K562 (cell line): Measurements from ENCODE around the gene AHCYL1. TPM values are rescaled to one million over a fixed set of nuclear protein-coding genes. Genes with fewer than 3 reads are reported as not detected.

ENCODE experiments used
- ARID4B ChIP-seq: sonication (generic); formaldehyde crosslinking; IDR thresholded peaks from 2 replicates; pipeline ENCODE4 v1.8.0; 2022; ENCODE audit warnings: mild to moderate bottlenecking, missing genetic modification reagents
- CEBPG ChIP-seq, 3 experiments: fragments of 200-800 bp in 1 of 3; sonication (Bioruptor generic) in 1 of 3; sonication (generic) in 1 of 3; formaldehyde crosslinking in 1 of 3; IDR thresholded peaks in 2 of 3; conservative IDR thresholded peaks in 1 of 3; 2 replicates each; pipeline versions ENCODE4 v1.6.1 to v1.8.0; 2016 to 2022; ENCODE audit warnings: missing compliant biosample characterization in 2 of 3, missing genetic modification characterization in 2 of 3, mild to moderate bottlenecking in 1 of 3, missing genetic modification reagents in 1 of 3
- MNT ChIP-seq, 2 experiments: fragments of 450-650 bp; conservative IDR thresholded peaks; 2 replicates each; pipeline ENCODE4 v1.6.1; 2017; ENCODE audit warnings: mild to moderate bottlenecking in 2 of 2, moderate library complexity in 2 of 2
- NCOA4 ChIP-seq: fragments of 450-650 bp; IDR thresholded peaks from 2 replicates; pipeline ENCODE4 v1.6.1; 2018; ENCODE audit warnings: mild to moderate bottlenecking; ENCODE audit not compliant: partially characterized antibody
- PCBP2 ChIP-seq: fragments of 200-400 bp; formaldehyde crosslinking; IDR thresholded peaks from 2 replicates; pipeline ENCODE4 v1.6.1; 2018; ENCODE audit warnings: low read length, low read depth, mild to moderate bottlenecking, moderate library complexity; ENCODE audit not compliant: poor library complexity, severe bottlenecking
- TCF3 ChIP-seq: sonication (generic); formaldehyde crosslinking; IDR thresholded peaks from 2 replicates; pipeline ENCODE4 v1.4.0; 2020; ENCODE audit warnings: mild to moderate bottlenecking, missing genetic modification reagents
- ZNF740 ChIP-seq, 3 experiments: fragments of 200-800 bp in 1 of 3; sonication (Bioruptor generic) in 1 of 3; sonication (generic) in 1 of 3; formaldehyde crosslinking in 1 of 3; IDR thresholded peaks; 2 replicates each; pipeline versions ENCODE4 v1.6.1 to v1.8.0; 2016 to 2022; ENCODE audit warnings: mild to moderate bottlenecking in 2 of 3, missing compliant biosample characterization in 2 of 3, missing genetic modification characterization in 2 of 3, missing genetic modification reagents in 1 of 3
- polyA plus RNA-seq, 8 experiments: library from polyadenylated mRNA; depleted of rRNA in 4 of 8; stranded (reverse) in 5 of 8; unstranded in 3 of 8; fragments of >200 nt; fragmentation: Nextera tagmentation in 2 of 8; fragmentation: Illumina TruSeq in 1 of 8; extraction: Ambion mirVana in 2 of 8; extraction: Trizol in 1 of 8; gene quantifications; 2 replicates each; pipeline versions ENCODE4 v1.2.1 to v1.2.3, GENCODE V29; 2011 to 2014; ENCODE audit warnings: inconsistent platforms in 1 of 8, missing spikeins in 1 of 8
- total RNA-seq, 7 experiments: library from RNA; depleted of rRNA in 6 of 7; stranded (reverse); fragments of >200 nt in 6 of 7; fragmentation: Illumina TruSeq in 2 of 7; extraction: Trizol in 2 of 7; gene quantifications; 2 replicates each; pipeline versions ENCODE4 v1.2.1 to v1.2.3, GENCODE V29; 2011 to 2021; ENCODE audit warnings: low replicate concordance in 1 of 7
- TF ChIP-seq, protein P1 (sequence below): fragments of 250-450 bp; sonication (Bioruptor Pico); IDR thresholded peaks from 2 replicates; pipeline ENCODE4 v1.4.0; 2020
- TF ChIP-seq, protein P2 (sequence below): IDR thresholded peaks from 2 replicates; pipeline ENCODE4 v1.6.1; 2014; ENCODE audit warnings: antibody characterized with exemption
- TF ChIP-seq, protein P3 (sequence below): sonication (generic); formaldehyde crosslinking; IDR thresholded peaks from 2 replicates; pipeline ENCODE4 v1.8.1; 2023; ENCODE audit warnings: mild to moderate bottlenecking, missing genetic modification reagents

Gene AHCYL1
- total and polyA plus RNA-seq, 9 of the 15 experiments (the other 6 are each of a cell fraction or from before 2014, with no cell fraction given): 27.3 to 118 (median 44.5) TPM

DNA sequence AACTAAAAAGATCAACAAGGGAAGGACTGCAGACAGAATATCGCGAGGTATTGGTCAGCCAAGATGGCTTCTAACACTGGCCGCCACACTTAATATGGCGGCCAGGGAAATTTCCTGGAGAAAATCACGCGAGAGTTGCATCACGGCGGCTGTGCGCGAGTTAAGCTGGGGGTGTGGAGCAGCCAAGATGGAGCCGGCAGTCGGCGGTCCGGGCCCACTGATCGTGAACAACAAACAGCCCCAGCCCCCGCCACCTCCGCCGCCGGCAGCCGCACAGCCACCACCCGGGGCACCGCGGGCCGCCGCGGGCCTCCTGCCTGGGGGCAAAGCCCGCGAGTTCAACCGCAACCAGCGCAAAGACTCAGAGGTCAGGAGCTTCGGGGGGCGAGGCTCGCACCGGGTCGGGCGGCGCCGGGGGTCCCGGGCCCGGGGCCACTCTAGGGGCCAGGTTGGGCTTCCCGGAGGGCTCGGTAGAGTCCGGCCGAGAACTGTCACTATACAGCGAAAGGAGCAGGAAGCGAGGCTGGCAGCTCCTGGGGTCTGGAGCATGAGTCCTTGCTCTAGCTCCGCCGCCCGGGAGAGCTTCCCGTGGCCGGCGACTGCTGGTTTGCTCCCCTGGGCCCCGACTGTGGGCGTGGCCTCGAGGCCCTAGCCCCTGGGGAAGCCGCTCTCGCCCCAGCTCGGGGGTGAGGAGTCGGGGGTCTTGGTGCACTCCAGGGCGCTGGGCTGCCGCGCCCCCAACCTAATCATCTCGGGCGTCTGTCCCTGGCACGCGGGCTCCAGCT, 50.1 kb downstream of the AHCYL1 start, which contains the start of gene STRIP1 (continued):
- TF ChIP-seq, protein P1, sequence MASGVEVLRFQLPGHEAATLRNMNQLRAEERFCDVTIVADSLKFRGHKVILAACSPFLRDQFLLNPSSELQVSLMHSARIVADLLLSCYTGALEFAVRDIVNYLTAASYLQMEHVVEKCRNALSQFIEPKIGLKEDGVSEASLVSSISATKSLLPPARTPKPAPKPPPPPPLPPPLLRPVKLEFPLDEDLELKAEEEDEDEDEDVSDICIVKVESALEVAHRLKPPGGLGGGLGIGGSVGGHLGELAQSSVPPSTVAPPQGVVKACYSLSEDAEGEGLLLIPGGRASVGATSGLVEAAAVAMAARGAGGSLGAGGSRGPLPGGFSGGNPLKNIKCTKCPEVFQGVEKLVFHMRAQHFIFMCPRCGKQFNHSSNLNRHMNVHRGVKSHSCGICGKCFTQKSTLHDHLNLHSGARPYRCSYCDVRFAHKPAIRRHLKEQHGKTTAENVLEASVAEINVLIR (CRISPR knock-in tag): peak; percentile 44; the same call in 1 of the 2 replicates
- TF ChIP-seq, protein P2, sequence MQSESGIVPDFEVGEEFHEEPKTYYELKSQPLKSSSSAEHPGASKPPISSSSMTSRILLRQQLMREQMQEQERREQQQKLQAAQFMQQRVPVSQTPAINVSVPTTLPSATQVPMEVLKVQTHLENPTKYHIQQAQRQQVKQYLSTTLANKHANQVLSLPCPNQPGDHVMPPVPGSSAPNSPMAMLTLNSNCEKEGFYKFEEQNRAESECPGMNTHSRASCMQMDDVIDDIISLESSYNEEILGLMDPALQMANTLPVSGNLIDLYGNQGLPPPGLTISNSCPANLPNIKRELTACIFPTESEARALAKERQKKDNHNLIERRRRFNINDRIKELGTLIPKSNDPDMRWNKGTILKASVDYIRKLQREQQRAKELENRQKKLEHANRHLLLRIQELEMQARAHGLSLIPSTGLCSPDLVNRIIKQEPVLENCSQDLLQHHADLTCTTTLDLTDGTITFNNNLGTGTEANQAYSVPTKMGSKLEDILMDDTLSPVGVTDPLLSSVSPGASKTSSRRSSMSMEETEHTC: no peak
- TF ChIP-seq NCOA4: no peak
- TF ChIP-seq MNT (conservative IDR thresholded peaks at IDR 0.05): peak; percentile 58 to 76
- TF ChIP-seq ARID4B: no peak; the same call in 1 of the 2 replicates
- peak; percentile 56; the same call in 1 of the 2 replicates for TF ChIP-seq ZNF740 (CRISPR knock-in tag; IDR thresholded peaks at IDR 0.05)
- peak in 1 of 2 experiments; percentile 71; a peak in 1 of 4 replicates for TF ChIP-seq ZNF740 (tag; IDR thresholded peaks at IDR 0.05)
- peak; percentile 88 for TF ChIP-seq CEBPG (CRISPR knock-in tag; IDR thresholded peaks at IDR 0.05)
- TF ChIP-seq CEBPG (tag; conservative IDR thresholded peaks at IDR 0.05 in 1 of 2, IDR thresholded peaks at IDR 0.05 in 1 of 2): peak; percentile 89 to 94
- TF ChIP-seq PCBP2: no peak
- TF ChIP-seq, protein P3, sequence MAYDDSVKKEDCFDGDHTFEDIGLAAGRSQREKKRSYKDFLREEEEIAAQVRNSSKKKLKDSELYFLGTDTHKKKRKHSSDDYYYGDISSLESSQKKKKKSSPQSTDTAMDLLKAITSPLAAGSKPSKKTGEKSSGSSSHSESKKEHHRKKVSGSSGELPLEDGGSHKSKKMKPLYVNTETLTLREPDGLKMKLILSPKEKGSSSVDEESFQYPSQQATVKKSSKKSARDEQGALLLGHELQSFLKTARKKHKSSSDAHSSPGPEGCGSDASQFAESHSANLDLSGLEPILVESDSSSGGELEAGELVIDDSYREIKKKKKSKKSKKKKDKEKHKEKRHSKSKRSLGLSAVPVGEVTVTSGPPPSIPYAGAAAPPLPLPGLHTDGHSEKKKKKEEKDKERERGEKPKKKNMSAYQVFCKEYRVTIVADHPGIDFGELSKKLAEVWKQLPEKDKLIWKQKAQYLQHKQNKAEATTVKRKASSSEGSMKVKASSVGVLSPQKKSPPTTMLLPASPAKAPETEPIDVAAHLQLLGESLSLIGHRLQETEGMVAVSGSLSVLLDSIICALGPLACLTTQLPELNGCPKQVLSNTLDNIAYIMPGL: no peak
- no peak for TF ChIP-seq TCF3 (CRISPR knock-in tag)
